ENCODE results near the gene SPRING1. TPM values are rescaled to one million over a fixed set of nuclear protein-coding genes. Genes with fewer than 3 reads are reported as not detected.

SPRING1 gene
- total RNA-seq, 1 donor from 2014 or later = 9.1 TPM

GRCh38 chr12:116703214-116703795 is 34.6 kb downstream of the SPRING1 start:
- Histone ChIP-seq H3K4me3 (no peak overlapping the region), H3K27ac (no peak overlapping the region), H3K36me3 (no peaks in the 10 kb centered on the region), H3K27me3 (no peaks in the 10 kb centered on the region), H3K9me3 (no peaks in the 10 kb centered on the region), H3K4me1 (peaks cover under 1% of the 10 kb centered on the region)
- no peak for DNase-seq (ENCODE audit: extremely low spot score in 2 of 2)
- TF ChIP-seq POLR2A (IDR thresholded peaks at IDR 0.05) (no peak), POLR2AphosphoS5 (IDR thresholded peaks at IDR 0.05; ENCODE audit: insufficient read depth in 1 of 2, low read depth in 1 of 2) (no peak), CTCF (IDR thresholded peaks at IDR 0.05) (peak; percentile 66 to 93 (median 89))
- intact Hi-C loops (cut with DNase I) = loop anchor here (10.0 kb wide), 1 partner anchor 709 kb away; no protein-coding TSS in a partner anchor

- no peaks in the 10 kb centered on the region for H3K9me3 ChIP-seq
- no peaks in the 10 kb centered on the region for H3K4me1 ChIP-seq
- DNase-seq (ENCODE audit: extremely low spot score in 2 of 2) = no peak
- no peak overlapping the region for H3K4me3 ChIP-seq
- no peak overlapping the region for H3K27ac ChIP-seq
- H3K36me3 ChIP-seq = no peaks in the 10 kb centered on the region
- TF ChIP-seq POLR2AphosphoS5 (IDR thresholded peaks at IDR 0.05; ENCODE audit: insufficient read depth in 1 of 2, low read depth in 1 of 2) = no peak
- no peak for TF ChIP-seq CTCF (IDR thresholded peaks at IDR 0.05)
- no peak for TF ChIP-seq POLR2A (IDR thresholded peaks at IDR 0.05)
- intact Hi-C loops (cut with DNase I) = loop anchor here (10.0 kb wide), 1 partner anchor 707 kb away; no protein-coding TSS in a partner anchor
- H3K27me3 ChIP-seq = no peaks in the 10 kb centered on the region
Measured at GRCh38 chr12:116701432-116701831, 36.4 kb downstream of the SPRING1 start.

GRCh38 chr12:116700066-116700465 is 37.8 kb downstream of the SPRING1 start:
- H3K4me1 ChIP-seq = no peaks in the 10 kb centered on the region
- H3K4me3 ChIP-seq = no peak overlapping the region
- H3K36me3 ChIP-seq = no peaks in the 10 kb centered on the region
- TF ChIP-seq POLR2A (IDR thresholded peaks at IDR 0.05) = no peak
- no peak for TF ChIP-seq CTCF (IDR thresholded peaks at IDR 0.05)
- no peak for TF ChIP-seq POLR2AphosphoS5 (IDR thresholded peaks at IDR 0.05; ENCODE audit: insufficient read depth in 1 of 2, low read depth in 1 of 2)
- H3K9me3 ChIP-seq = no peaks in the 10 kb centered on the region
- no peak overlapping the region for H3K27ac ChIP-seq
- intact Hi-C loops (cut with DNase I) = loop anchor here (10.0 kb wide), 1 partner anchor 705 kb away; no protein-coding TSS in a partner anchor
- no peak for DNase-seq (ENCODE audit: extremely low spot score in 2 of 2)
- no peaks in the 10 kb centered on the region for H3K27me3 ChIP-seq

GRCh38 chr12:116698554-116699075 is 39.3 kb downstream of the SPRING1 start:
- H3K9me3 ChIP-seq = no peaks in the 10 kb centered on the region
- no peak overlapping the region for H3K27ac ChIP-seq
- H3K27me3 ChIP-seq = no peaks in the 10 kb centered on the region
- DNase-seq (ENCODE audit: extremely low spot score in 2 of 2) = no peak
- intact Hi-C loops (cut with DNase I) = no loop called here
- H3K4me3 ChIP-seq = no peak overlapping the region
- TF ChIP-seq POLR2A (IDR thresholded peaks at IDR 0.05) = no peak
- TF ChIP-seq POLR2AphosphoS5 (IDR thresholded peaks at IDR 0.05; ENCODE audit: insufficient read depth in 1 of 2, low read depth in 1 of 2) = no peak
- no peak for TF ChIP-seq CTCF (IDR thresholded peaks at IDR 0.05)
- H3K4me1 ChIP-seq = peaks cover 6% of the 10 kb centered on the region
- H3K36me3 ChIP-seq = no peaks in the 10 kb centered on the region

- no peak for DNase-seq (ENCODE audit: extremely low spot score in 2 of 2)
- peaks cover 11% of the 10 kb centered on the region for H3K4me1 ChIP-seq
- no peaks in the 10 kb centered on the region for H3K36me3 ChIP-seq
- H3K27me3 ChIP-seq = no peaks in the 10 kb centered on the region
- no peaks in the 10 kb centered on the region for H3K9me3 ChIP-seq
- no peak for TF ChIP-seq POLR2A (IDR thresholded peaks at IDR 0.05)
- TF ChIP-seq CTCF (IDR thresholded peaks at IDR 0.05) = no peak
- TF ChIP-seq POLR2AphosphoS5 (IDR thresholded peaks at IDR 0.05; ENCODE audit: insufficient read depth in 1 of 2, low read depth in 1 of 2) = no peak
- H3K4me3 ChIP-seq = no peak overlapping the region
- H3K27ac ChIP-seq = no peak overlapping the region
- intact Hi-C loops (cut with DNase I) = no loop called here
Measured at GRCh38 chr12:116698116-116698515, 39.8 kb downstream of the SPRING1 start.

All from vagina (tissue), 2 donors.